Gastrocnemius medialis (tissue), 4 donors: ENCODE results near the gene HDAC3.
A peak's percentile ranks its signal among the peaks of the same experiment; 100 is the strongest.

Source experiments
- CTCF ChIP-seq, 5 experiments: fragments of 450-650 bp in 3 of 5; fragments of 200-600 bp in 2 of 5; sonication (generic) in 2 of 5; IDR thresholded peaks in 4 of 5; conservative IDR thresholded peaks in 1 of 5; 1 replicate in 4 of 5; 2 replicates in 1 of 5; pipeline ENCODE4 v1.5.1; 2016 to 2019; ENCODE audit warnings: antibody characterized with exemption in 5 of 5, mild to moderate bottlenecking in 3 of 5, moderate library complexity in 3 of 5
- POLR2A ChIP-seq, 2 donors: fragments of 450-650 bp; IDR thresholded peaks; one replicate each; pipeline ENCODE4 v1.6.1; 2017; ENCODE audit warnings: antibody characterized with exemption in 2 of 2, mild to moderate bottlenecking in 2 of 2, moderate library complexity in 2 of 2

DNA sequence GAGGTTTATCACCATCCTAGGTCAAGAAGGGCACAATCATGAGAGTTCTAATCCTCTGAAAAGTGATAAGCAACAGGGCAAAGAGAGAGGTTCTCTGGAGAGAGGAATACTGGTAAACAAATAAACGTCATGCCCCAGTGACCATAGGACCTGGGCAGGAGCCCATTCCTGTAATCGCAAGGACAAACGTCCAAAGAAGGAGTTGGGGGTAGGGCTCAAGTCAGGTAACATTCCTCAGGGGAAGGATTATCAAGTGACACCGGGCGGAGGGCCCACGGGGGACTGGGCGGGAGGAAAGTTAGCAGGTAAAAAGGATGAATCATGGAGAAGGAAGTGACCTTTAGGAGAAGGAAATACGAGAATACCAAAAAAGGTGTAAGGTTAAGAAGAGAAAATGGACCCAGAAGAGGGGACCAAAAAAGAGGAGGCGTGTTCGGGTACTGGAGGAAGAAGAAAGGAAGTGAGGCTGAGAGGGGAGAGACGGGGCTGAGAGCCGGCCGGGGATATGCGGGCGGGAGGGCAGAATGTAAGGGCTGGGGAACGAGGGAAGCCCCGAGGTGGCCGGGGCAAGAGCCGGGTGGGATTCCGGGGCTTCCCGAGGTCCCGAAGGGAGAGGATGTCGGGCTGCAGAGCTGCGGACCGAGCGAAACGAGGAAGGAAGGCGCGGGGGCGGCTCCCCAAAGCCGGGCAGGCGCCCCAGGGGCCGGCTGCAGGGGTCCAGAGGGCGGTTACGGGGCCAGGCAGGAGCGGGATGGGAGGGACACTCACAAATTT, 18.4 kb downstream of the HDAC3 start:
- TF ChIP-seq CTCF (IDR thresholded peaks at IDR 0.05 in 4 of 5, conservative IDR thresholded peaks at IDR 0.05 in 1 of 5) (no peak), POLR2A (IDR thresholded peaks at IDR 0.05) (peak in 1 of 2 donors; percentile 80)
